NCI-H226 (cell line): ENCODE measurements around the gene ARSK.

Experiments used
- DNase-seq: peaks from one replicate; pipeline ENCODE4 v3.0.0-alpha.2; 2015

Gene ARSK, protein sequence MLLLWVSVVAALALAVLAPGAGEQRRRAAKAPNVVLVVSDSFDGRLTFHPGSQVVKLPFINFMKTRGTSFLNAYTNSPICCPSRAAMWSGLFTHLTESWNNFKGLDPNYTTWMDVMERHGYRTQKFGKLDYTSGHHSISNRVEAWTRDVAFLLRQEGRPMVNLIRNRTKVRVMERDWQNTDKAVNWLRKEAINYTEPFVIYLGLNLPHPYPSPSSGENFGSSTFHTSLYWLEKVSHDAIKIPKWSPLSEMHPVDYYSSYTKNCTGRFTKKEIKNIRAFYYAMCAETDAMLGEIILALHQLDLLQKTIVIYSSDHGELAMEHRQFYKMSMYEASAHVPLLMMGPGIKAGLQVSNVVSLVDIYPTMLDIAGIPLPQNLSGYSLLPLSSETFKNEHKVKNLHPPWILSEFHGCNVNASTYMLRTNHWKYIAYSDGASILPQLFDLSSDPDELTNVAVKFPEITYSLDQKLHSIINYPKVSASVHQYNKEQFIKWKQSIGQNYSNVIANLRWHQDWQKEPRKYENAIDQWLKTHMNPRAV

GRCh38 chr5:95554647-95555548, at the start of gene ARSK, which contains the start of gene SKIC3:
Gene ARSK, plus strand, starts transcription at chr5:95555101. Its CDS starts 178 bp downstream, at chr5:95555279.
Gene SKIC3, minus strand, starts transcription at chr5:95554977. Its CDS starts 7,827 bp downstream, at chr5:95547150.
- peak; percentile 98 for DNase-seq

GRCh38 chr5:95508550-95508949, 46.4 kb upstream of the ARSK start:
- DNase-seq: no peak

GRCh38 chr5:95511606-95512005, 43.3 kb upstream of the ARSK start:
- no peak for DNase-seq

DNA sequence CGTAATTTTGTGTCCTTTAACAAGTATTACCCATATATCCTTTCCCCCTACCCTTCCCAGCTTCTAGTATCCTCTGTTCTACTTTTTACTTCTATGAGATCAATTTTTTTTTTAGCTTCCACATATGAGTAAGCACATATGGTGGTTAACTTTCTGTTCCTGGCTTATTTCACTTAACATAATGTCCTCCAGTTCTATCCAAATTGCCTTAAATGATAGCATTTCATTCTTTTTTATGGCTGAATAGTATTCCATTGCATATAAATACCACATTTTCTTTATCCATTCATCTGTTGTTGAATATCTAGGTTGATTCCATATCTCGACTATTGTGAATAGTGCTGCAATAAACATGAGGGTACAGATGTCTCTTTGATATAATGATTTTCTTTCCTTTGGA, 36.5 kb upstream of the ARSK start:
- DNase-seq: no peak

- DNase-seq: no peak
Measured at GRCh38 chr5:95519151-95519550, 35.8 kb upstream of the ARSK start.

- no peak for DNase-seq
Measured at GRCh38 chr5:95519681-95520080, 35.2 kb upstream of the ARSK start.

DNA sequence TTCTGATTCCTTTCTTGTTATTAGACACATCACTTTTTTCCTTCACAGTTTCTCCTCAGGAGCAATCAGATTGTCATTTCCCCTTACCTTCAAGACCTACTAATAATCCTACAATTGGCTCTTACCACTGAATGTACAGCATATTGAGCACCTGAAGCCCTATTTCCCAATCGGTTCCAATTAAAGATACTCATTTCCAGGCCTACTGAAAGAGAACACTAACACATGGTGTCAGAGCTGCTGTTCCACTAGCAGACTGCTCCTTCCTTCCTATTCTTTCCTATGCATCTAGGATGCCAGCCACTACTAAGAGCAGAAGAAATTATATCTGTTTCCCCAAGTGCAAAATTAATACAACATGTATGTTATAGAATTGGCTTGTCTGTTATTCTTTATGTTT, 34.7 kb upstream of the ARSK start:
- no peak for DNase-seq

DNA sequence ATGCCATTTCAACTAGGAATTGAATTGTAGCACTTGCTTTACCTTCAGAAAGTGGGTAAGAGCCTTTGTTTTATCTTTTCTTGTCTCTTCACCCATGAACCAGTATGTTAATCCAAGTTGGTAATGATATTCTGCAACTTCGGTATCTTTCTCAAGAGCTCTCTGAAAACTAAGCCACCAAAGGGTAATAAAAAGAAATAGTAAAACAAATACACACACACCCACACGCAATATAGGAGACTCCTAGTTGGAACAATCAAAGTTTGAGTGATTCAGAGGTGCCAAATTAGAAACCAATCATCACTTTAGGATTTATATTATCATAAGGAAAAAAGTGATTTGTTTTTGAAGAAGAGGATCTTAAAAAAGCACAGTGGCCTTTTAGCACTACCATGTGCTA, 30.5 kb upstream of the ARSK start:
- DNase-seq: no peak

DNA sequence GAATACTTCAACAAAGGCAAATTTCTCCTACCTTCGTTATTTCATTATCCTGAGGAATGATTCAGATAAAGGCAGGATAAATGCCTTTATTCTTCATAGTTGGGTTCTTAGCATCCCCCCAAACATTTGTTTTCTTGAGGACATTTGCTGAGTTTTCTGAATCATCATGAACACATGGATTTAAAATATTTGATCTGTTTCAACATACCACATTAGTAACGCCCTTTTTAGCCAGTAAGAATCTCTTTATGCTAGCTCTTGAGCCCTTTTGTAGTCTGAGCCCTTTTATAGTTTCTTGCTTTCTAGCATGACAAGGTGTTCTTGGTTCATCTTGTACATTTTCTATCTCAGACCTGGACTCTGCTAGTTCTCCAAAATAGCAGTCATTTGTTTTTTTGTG, 28.0 kb upstream of the ARSK start:
- no peak for DNase-seq

GRCh38 chr5:95528565-95528964, 26.3 kb upstream of the ARSK start:
- no peak for DNase-seq

DNA sequence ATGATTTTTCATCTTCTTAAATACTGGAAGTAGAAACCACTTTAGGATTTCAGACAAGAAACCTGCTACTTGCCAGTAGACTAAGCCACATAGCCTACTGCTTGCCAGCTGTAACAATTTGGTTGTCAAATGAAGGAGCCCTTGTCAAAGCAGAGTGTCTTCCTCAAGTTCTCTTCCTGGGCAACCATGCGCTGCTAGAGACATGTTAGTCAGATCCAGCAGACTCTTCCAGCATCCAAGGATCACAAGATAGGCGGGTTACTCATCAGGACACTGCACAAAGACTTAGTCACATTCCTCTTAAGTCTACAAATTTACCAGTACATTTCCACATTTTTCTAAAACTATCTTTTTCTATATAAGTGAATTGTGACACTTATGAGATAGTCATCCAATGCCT, 24.5 kb upstream of the ARSK start:
- DNase-seq: peak; percentile 23

GRCh38 chr5:95531491-95531890, 23.4 kb upstream of the ARSK start:
- no peak for DNase-seq

DNA sequence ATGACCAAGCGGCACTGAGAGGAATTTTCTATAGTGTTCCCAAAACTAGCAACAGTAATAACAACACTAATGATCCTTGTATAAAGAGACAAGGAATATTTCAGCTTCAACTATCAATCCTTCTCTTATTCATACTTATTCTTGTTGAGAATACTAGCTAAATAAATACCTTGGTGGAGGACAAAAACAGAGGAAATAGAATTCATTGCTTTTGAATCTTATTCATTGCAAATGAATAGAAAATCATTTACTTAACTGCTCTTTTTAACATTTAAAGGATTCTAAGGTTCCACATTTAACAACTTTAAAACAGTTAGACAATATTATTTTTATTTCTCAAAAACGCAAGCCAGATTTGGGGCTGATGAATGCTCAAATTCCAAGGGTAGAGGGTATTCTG, 22.5 kb upstream of the ARSK start:
- DNase-seq: no peak

DNA sequence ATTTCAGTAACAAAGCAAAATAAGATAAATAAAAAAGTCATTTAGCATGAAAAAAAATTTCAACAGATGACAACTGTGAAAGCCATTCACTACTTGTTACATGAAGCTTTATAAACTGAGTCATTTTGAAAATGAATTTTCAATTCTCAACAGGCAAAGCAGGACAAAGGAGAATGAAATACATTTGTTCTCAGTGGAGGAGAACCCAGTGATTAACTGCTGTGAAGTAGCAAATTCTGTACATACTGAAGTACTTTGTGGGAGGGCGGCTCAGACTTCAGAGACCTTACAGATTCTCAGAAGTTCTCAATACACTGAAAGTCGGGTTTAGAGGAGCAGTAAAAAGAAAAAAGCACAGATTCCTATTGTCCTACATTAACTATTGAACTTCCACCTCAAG, 21.8 kb upstream of the ARSK start:
- DNase-seq: no peak

DNA sequence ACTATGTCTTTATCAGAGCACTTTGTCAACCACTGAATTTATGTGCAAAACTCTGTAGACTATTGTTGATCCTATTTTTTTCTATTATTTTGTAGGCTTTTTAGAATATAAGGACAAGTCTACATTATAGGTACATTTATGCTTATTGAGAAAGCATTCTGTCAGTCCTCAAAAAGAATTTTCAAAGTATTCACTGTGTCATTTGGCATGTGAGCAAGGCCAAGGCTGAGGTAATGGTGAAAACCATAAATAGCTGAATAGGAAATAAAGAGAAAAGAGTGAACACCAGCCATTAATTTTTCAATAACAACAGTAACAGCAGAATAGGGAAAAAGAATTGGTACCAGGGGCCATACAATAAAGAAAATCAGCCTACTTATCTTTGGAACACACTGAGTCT, 21.1 kb upstream of the ARSK start:
- DNase-seq: no peak

GRCh38 chr5:95537501-95537900, 17.4 kb upstream of the ARSK start:
- no peak for DNase-seq

GRCh38 chr5:95543017-95543705, 11.7 kb upstream of the ARSK start:
- DNase-seq: no peak

DNA sequence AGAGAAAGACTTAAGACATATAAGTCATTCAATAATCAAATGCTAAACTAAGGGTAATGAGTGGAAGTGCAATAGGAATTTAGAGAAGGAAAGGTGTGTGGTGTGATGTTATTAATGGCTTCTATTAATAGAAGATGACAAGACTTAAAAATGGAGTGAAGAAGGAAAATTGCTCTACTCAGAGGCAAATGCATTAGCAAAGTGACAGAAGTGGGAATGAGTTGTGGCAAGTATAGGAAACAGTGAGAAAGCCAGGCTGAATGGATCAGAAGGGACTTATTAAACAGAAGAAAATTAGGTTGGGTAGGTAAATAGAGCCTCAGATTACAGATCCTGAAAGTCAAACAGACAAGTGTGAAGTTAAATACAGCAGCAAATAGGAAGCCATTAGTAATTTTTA, 5.9 kb upstream of the ARSK start:
- no peak for DNase-seq

DNA sequence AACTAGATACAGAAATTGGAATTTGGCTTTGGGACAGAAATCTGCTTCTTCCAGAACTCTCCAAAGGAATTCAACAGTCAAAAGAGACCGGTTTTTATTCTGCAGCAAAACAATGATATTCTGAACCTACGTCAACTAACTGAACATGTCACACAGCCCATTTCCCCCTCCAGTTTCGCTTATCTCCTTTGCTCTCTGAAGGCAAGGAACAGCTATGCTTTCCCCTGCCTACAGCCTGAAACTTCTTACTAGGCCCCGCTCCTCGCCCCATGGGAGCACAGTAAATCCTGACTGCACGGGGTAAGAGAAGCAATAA, 612 bp upstream of the ARSK start:
- no peak for DNase-seq

DNA sequence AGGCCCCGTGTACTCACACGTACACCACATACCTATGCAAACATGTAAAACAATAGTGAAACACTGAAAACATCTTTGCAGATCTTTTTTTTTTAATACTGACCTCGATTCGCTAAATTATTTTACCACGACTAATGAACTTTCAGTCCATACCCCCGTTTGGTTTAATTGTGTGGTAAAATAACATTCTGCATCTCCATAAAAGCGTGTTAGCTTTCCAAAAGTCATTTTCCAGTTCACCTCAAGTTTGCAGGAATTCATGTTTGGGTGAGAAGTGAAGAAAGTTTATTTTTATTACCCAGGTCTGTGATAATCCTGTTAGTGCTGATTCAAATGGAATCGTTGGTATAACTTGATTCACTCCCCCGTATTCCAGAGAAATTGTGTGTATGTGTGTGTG, 652 bp downstream of the ARSK start:
- no peak for DNase-seq

DNA sequence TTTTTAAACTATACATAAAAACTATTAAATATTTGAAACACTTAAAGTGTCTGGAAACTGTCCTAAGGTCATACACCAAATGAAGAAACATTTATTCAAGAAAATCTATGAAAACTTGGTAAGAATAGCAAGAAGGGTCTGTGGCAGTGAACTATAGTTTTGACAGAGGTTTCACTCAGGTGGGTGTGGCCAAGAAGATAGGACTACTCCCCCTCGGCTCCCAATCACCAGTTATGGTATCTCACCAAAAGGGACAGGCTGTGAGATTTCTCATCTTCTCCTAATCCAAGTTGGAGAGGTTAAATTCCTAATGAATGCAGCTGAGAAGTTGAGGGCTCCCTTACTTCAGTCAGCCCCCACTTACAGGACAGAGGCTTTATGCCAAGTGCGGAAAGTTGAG, 2.9 kb downstream of the ARSK start:
- no peak for DNase-seq

- DNase-seq: no peak
Measured at GRCh38 chr5:95562282-95562681, 7.4 kb downstream of the ARSK start.

- DNase-seq: no peak
Measured at GRCh38 chr5:95563367-95563766, 8.5 kb downstream of the ARSK start.
